ENCODE data around the gene COQ8A. TPM values are rescaled to one million over a fixed set of nuclear protein-coding genes. Genes with fewer than 3 reads are reported as not detected.

Gene COQ8A
- total RNA-seq = 4.3 and 21.0 TPM in 2 replicates

DNA sequence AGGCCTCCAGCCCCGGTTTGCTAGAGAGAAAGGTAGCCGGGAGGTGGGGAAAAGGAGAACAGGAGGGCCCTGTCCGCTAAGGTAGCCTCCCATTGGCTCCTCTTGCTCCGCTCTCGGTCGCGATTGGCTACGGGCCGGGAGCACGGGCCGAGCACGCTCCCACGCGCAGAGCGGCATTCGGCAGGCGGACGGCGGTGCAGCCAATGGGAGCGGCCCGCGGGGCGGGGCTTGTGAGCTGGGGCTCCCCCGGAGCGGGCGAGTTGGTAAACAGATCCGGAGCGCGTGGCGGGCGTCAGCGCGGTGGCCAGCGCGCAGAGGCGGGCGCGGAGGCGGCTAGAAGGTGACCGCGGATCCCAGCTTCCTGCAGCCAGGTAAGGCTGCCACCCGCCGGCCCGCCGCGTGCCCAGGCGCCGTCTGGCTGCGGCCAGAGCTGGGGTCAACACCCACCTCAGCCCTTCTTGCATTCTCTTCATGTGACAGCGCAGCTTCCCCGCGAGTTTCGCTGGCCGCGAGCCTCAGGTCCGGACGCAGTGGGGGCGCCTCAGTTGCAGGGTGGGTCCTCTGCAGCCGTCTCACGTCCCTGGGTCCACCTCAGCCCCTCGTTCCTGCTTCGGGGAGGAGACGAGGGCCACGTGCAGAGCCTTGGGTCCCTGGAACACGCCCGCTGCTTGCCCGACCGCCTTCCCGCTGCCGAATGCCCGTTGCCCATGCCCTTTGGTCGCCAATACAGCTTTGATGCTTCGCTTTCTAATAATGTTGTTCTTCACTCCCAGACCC lies at the start of gene COQ8A:
Gene COQ8A (plus strand): TSS at position 266 of the 777 bp plus-strand sequence. CDS start 21,092 bp downstream, outside the sequence.

Other genes with a start within 250 kb of the COQ8A start
- gene ITPKB, start 201.0 kb upstream of the COQ8A start, total RNA-seq = 7.6 and 10.1 TPM in 2 replicates
- gene PSEN2, start 69.7 kb upstream of the COQ8A start, total RNA-seq = 8.1 and 12.4 TPM in 2 replicates

All from epithelial cell of alveolus of lung (primary cell).